ENCODE data around the gene TTLL9. TPM values are rescaled to one million over a fixed set of nuclear protein-coding genes. Genes with fewer than 3 reads are reported as not detected.

TTLL9 gene
- total RNA-seq, 2 donors from 2014 or later = not detected

DNA sequence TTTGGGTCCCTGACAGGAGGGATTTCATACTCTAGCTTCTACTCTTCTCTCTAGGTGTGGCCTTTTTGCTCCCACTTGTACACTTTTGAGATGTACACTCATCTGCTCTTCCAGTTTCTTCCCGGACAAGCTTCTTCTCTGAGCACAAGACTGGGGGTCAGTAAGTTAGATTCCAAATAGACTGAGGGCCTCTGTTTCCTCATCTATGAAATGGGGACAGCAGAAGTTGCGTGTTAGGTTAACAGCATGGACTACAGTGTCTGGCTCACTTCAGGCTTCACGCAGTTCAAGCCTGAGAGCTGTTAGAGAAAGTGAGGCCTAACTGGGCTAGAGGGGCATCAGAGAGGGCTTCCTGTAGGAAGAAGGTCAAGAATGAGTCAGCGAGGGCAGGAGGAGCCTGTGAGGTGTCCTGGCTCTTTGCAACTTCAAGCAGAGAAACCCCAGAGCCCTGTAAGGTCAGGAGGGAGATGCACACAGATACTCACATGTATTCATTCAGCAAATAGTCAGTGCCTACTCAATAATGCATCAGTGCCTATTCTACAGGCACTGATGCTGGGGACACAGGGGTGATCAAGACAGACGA, 118.1 kb downstream of the TTLL9 start:
- no peaks in the 10 kb centered on the region for H3K9me3 ChIP-seq
- no peaks in the 10 kb centered on the region for H3K4me1 ChIP-seq
- H3K27me3 ChIP-seq = no peaks in the 10 kb centered on the region
- intact Hi-C loops (cut with DNase I) = no loop called here
- H3K27ac ChIP-seq = no peak overlapping the region
- no peak overlapping the region for H3K9ac ChIP-seq (ENCODE audit: low read depth in 2 of 2, low read length in 2 of 2)
- no peak overlapping the region for H3K4me3 ChIP-seq
- no peak for DNase-seq
- TF ChIP-seq, protein P1, sequence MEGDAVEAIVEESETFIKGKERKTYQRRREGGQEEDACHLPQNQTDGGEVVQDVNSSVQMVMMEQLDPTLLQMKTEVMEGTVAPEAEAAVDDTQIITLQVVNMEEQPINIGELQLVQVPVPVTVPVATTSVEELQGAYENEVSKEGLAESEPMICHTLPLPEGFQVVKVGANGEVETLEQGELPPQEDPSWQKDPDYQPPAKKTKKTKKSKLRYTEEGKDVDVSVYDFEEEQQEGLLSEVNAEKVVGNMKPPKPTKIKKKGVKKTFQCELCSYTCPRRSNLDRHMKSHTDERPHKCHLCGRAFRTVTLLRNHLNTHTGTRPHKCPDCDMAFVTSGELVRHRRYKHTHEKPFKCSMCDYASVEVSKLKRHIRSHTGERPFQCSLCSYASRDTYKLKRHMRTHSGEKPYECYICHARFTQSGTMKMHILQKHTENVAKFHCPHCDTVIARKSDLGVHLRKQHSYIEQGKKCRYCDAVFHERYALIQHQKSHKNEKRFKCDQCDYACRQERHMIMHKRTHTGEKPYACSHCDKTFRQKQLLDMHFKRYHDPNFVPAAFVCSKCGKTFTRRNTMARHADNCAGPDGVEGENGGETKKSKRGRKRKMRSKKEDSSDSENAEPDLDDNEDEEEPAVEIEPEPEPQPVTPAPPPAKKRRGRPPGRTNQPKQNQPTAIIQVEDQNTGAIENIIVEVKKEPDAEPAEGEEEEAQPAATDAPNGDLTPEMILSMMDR (IDR thresholded peaks at IDR 0.05) = no peak
- no peaks in the 10 kb centered on the region for H3K36me3 ChIP-seq

DNA sequence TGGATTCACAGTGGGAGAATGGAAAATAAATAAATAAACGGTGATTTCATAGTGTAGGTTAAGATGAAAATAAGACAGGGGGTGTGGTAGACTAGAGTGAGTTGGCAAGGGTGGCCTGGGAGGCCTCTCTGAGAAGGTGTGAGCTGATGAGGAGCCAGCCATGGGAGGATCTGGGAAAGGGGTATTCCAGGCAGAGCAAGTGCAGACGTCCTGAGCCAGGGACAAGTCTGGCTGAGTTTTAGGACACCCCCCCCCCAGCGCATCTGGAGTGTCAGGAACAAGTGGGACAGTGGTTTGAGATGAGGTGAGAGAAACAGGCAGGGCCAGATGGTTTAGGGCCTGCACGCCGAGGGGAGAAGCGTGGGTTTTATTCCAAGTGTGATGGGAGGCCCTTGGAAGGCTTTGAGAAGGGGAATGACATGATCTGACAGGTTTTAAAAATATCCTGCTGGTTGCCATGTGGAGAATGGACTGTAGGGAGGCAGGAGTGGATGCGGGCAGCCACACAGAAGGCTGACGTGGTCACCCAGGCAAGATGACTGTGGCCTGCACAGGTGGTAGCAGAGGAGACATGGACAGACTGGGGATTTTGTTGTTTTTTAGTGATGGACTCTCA, 118.7 kb downstream of the TTLL9 start:
- Histone ChIP-seq H3K4me3 (no peak overlapping the region), H3K27me3 (no peaks in the 10 kb centered on the region), H3K9ac (ENCODE audit: low read depth in 2 of 2, low read length in 2 of 2) (no peak overlapping the region), H3K9me3 (no peaks in the 10 kb centered on the region), H3K27ac (no peak overlapping the region), H3K4me1 (no peaks in the 10 kb centered on the region), H3K36me3 (no peaks in the 10 kb centered on the region)
- intact Hi-C loops (cut with DNase I) = no loop called here
- no peak for DNase-seq
- TF ChIP-seq, protein P1 (IDR thresholded peaks at IDR 0.05) = no peak

GRCh38 chr20:31990641-31991338, 120.4 kb downstream of the TTLL9 start:
- Histone ChIP-seq H3K9me3 (no peaks in the 10 kb centered on the region), H3K27ac (no peak overlapping the region), H3K4me3 (no peak overlapping the region), H3K9ac (ENCODE audit: low read depth in 2 of 2, low read length in 2 of 2) (no peak overlapping the region), H3K4me1 (no peaks in the 10 kb centered on the region), H3K36me3 (no peaks in the 10 kb centered on the region), H3K27me3 (peaks cover 10% of the 10 kb centered on the region)
- intact Hi-C loops (cut with DNase I) = no loop called here
- DNase-seq = no peak
- TF ChIP-seq, protein P1 (IDR thresholded peaks at IDR 0.05) = no peak

GRCh38 chr20:31991339-31991705, 120.9 kb downstream of the TTLL9 start:
- Histone ChIP-seq H3K4me3 (no peak overlapping the region), H3K9ac (ENCODE audit: low read depth in 2 of 2, low read length in 2 of 2) (no peak overlapping the region), H3K9me3 (no peaks in the 10 kb centered on the region), H3K27ac (no peak overlapping the region), H3K27me3 (peaks cover 10% of the 10 kb centered on the region), H3K36me3 (no peaks in the 10 kb centered on the region), H3K4me1 (no peaks in the 10 kb centered on the region)
- intact Hi-C loops (cut with DNase I) = no loop called here
- TF ChIP-seq, protein P1 (IDR thresholded peaks at IDR 0.05) = no peak
- DNase-seq = no peak

DNA sequence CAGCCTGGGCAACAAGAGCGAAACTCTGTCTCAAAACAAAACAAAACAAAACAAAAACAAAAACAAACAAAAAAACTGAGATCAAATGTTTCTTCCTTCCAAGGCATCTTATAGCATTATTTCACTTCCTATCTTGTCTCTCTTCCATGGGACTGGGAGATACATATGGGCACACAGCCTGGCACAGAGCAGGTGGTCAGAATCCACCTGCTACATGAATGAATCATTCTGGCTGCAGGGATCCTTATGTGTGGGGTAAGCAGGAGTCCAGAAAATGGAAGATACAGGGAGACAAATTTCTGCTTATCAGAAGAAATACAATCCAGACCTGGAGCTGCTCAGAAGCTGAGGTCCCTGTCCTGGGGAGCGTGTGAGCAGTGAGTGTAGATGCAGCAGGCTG, 121.7 kb downstream of the TTLL9 start:
- Histone ChIP-seq H3K27ac (no peak overlapping the region), H3K9me3 (no peaks in the 10 kb centered on the region), H3K4me1 (no peaks in the 10 kb centered on the region), H3K36me3 (no peaks in the 10 kb centered on the region), H3K27me3 (peaks cover 10% of the 10 kb centered on the region), H3K4me3 (no peak overlapping the region), H3K9ac (ENCODE audit: low read depth in 2 of 2, low read length in 2 of 2) (no peak overlapping the region)
- intact Hi-C loops (cut with DNase I) = no loop called here
- TF ChIP-seq, protein P1 (IDR thresholded peaks at IDR 0.05) = no peak
- no peak for DNase-seq

Other genes with a start within 250 kb of the TTLL9 start
- gene COX4I2, start 232.7 kb upstream of the TTLL9 start, total RNA-seq = under 1 TPM in 1 of 2 donors, not detected in 1; 0.52 TPM
- gene BCL2L1, start 147.8 kb upstream of the TTLL9 start, total RNA-seq = 10 to 100 TPM; 55.9 to 59.4 TPM
- 10 to 100 TPM; 21.8 to 74.5 TPM for gene TPX2, start 131.3 kb upstream of the TTLL9 start, total RNA-seq
- under 1 TPM; 0.11 to 0.20 TPM for gene MYLK2, start 51.3 kb upstream of the TTLL9 start, total RNA-seq
- gene FOXS1, start 25.0 kb upstream of the TTLL9 start, total RNA-seq = under 1 TPM; 0.20 to 0.48 TPM
- under 1 TPM; 0.59 to 0.74 TPM for gene DUSP15, start 107 bp upstream of the TTLL9 start, total RNA-seq
- 10 to 100 TPM in 1 of 2 donors, 1 to 10 TPM in 1; 9.9 to 14.6 TPM for gene PDRG1, start 81.4 kb downstream of the TTLL9 start, total RNA-seq
- gene XKR7, start 97.5 kb downstream of the TTLL9 start, total RNA-seq = under 1 TPM; 0.07 to 0.16 TPM
- 1 to 10 TPM; 1.1 to 1.2 TPM for gene CCM2L, start 139.8 kb downstream of the TTLL9 start, total RNA-seq
- 1 to 10 TPM; 3.7 to 6.6 TPM for gene HCK, start 181.6 kb downstream of the TTLL9 start, total RNA-seq
- gene TM9SF4, start 239.1 kb downstream of the TTLL9 start, total RNA-seq = 10 to 100 TPM; 76.7 to 79.9 TPM